ENCODE results near the gene IQSEC1.

Gene IQSEC1

GRCh38 chr3:12904951-12905315 is 168.3 kb downstream of the IQSEC1 start:
- DNase-seq (ENCODE audit: low read depth) = no peak
- H3K4me3 ChIP-seq (ENCODE audit: low read depth, low read length) = no peak overlapping the region
- no peak for TF ChIP-seq CTCF (conservative IDR thresholded peaks at IDR 0.05; ENCODE audit: low read depth, low read length)

DNA sequence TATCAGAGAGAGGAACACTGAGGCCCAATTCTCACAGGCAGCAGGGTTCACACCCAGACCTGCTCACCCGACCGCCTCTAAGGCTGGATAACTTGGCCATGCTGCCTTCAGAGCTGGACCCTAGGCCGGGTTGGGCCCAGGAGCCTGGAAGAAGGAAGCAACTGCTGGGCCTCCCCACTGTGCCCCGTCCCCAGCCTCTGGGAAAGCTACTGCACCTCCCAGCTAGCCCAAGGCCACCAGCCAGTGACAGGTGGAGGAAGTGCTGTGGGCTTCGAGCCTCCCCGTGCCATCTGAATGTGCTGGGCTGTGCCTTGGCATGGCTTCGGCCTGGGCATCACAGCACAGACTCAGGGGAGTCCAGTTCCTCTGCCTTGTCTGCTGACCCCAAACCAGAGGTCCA is 169.3 kb downstream of the IQSEC1 start:
- no peak for TF ChIP-seq CTCF (conservative IDR thresholded peaks at IDR 0.05; ENCODE audit: low read depth, low read length)
- H3K4me3 ChIP-seq (ENCODE audit: low read depth, low read length) = no peak overlapping the region
- DNase-seq (ENCODE audit: low read depth) = no peak

- no peak overlapping the region for H3K4me3 ChIP-seq (ENCODE audit: low read depth, low read length)
- no peak for DNase-seq (ENCODE audit: low read depth)
- no peak for TF ChIP-seq CTCF (conservative IDR thresholded peaks at IDR 0.05; ENCODE audit: low read depth, low read length)
These were observed 170.0 kb downstream of the IQSEC1 start for GRCh38 chr3:12903000-12903800.

- no peak for DNase-seq (ENCODE audit: low read depth)
- no peak for TF ChIP-seq CTCF (conservative IDR thresholded peaks at IDR 0.05; ENCODE audit: low read depth, low read length)
- H3K4me3 ChIP-seq (ENCODE audit: low read depth, low read length) = no peak overlapping the region
These were observed 170.8 kb downstream of the IQSEC1 start for GRCh38 chr3:12902181-12902999.

GRCh38 chr3:12901623-12902045 is 171.6 kb downstream of the IQSEC1 start:
- TF ChIP-seq CTCF (conservative IDR thresholded peaks at IDR 0.05; ENCODE audit: low read depth, low read length) = no peak
- DNase-seq (ENCODE audit: low read depth) = no peak

DNA sequence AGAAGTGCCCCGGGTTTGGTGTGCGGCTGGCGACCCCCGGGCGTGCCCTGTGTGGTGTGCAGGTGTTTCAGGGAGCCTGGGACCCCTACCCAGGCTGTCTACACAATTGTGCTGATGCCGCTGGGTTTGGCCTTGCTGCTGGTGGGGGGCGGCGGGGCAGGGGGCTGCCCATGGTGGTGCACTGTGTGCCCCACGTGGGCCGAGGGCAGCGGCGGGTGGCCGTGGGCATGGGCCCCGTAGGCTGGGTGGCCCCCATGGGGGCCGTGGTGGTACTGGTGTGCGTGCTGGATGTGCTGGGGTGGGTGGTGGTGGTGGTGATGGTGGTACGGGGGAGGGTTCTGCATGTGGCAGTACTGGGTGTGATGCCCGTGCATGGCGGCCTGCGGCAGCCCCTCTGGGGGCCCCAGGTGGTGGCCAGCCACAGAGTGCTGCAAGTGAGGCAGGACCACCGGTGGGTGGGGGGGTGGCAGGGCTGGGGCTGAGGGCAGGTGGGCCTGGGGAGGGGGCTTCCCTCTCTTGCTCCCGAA is 172.3 kb downstream of the IQSEC1 start:
- DNase-seq (ENCODE audit: low read depth) = no peak

More at GRCh38 chr3:12901623-12902045, 171.6 kb downstream of the IQSEC1 start:
- no peak overlapping the region for H3K4me3 ChIP-seq (ENCODE audit: low read depth, low read length)

More for the DNA sequence above, 172.3 kb downstream of the IQSEC1 start:
- no peak overlapping the region for H3K4me3 ChIP-seq (ENCODE audit: low read depth, low read length)
- TF ChIP-seq CTCF (conservative IDR thresholded peaks at IDR 0.05; ENCODE audit: low read depth, low read length) = no peak
